ENCODE data around the gene ST6GALNAC3.

The ST6GALNAC3 gene

DNA sequence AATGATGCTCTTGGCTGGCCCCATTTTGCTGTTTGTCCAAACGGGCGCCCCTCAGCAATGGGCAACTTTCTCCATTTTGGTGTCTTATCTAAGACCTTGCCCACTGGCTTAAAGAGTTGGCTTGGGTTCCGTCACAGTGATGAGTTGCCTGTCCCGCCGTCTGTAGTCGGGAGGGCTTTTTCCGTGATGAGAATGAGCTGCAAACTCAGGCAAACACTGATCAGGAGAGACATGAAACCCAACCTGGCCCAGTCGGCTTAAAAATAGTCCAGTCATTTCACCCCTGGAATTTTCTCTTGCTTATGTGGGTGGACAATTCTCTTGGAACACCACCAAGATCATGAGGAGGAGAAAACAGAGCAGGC is 79.3 kb downstream of the ST6GALNAC3 start:
- ATAC-seq (replicated peaks), result no peak
- H3K9me3 Mint-ChIP-seq, result no peaks in the 10 kb centered on the region
- H3K36me3 Mint-ChIP-seq, result peaks cover 0 to 3% of the 10 kb centered on the region in 2 donors
- H3K4me3 Mint-ChIP-seq, result peak overlapping the region; percentile 92 to 95
- H3K27ac Mint-ChIP-seq, result peak overlapping the region; percentile 96
- H3K27me3 Mint-ChIP-seq, result no peaks in the 10 kb centered on the region
- peaks cover 13 to 18% of the 10 kb centered on the region in 2 donors for H3K4me1 Mint-ChIP-seq
- no peak for DNase-seq

- Mint-ChIP-seq H3K9me3 (no peaks in the 10 kb centered on the region), H3K4me1 (peaks cover 12 to 15% of the 10 kb centered on the region in 2 donors), H3K27ac (peak overlapping the region; percentile 96), H3K4me3 (peak overlapping the region; percentile 92 to 95), H3K27me3 (no peaks in the 10 kb centered on the region), H3K36me3 (peaks cover 0 to 3% of the 10 kb centered on the region in 2 donors)
- ATAC-seq (replicated peaks), result peak; percentile 92 to 93
- DNase-seq, result peak; percentile 73
These were observed 79.8 kb downstream of the ST6GALNAC3 start for GRCh38 chr1:76154206-76154956.

- no peaks in the 10 kb centered on the region for H3K9me3 Mint-ChIP-seq
- no peak overlapping the region for H3K4me3 Mint-ChIP-seq
- H3K27me3 Mint-ChIP-seq, result no peaks in the 10 kb centered on the region
- DNase-seq (no peak), ATAC-seq (replicated peaks) (no peak)
- H3K27ac Mint-ChIP-seq, result peak overlapping the region; percentile 4
- H3K4me1 Mint-ChIP-seq, result peaks cover 7 to 24% of the 10 kb centered on the region in 2 donors
- peaks cover 0 to 3% of the 10 kb centered on the region in 2 donors for H3K36me3 Mint-ChIP-seq
These were observed 82.4 kb downstream of the ST6GALNAC3 start for GRCh38 chr1:76156987-76157386.

DNA sequence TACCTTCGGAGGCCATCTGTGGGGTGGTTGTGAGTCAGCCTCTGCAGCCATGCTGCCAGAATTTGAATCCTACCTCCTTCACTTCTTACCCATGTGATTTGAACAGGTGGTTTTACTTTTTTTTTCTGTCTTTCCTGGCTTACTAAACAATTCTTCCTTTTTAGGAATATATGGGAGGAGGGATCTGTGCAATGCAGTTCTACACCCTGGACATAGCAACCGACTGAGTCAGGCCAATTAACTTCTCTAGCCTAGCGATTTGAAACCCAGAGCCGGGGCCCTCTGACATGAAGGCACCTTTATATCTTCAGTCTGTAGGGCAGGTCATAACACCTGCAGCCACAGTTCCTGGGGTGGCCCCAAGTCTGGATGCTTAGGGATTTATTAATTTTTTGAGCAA is 83.6 kb downstream of the ST6GALNAC3 start:
- Mint-ChIP-seq H3K9me3 (no peaks in the 10 kb centered on the region), H3K27ac (no peak overlapping the region), H3K27me3 (no peaks in the 10 kb centered on the region), H3K4me3 (no peak overlapping the region), H3K4me1 (peaks cover 11 to 30% of the 10 kb centered on the region in 2 donors), H3K36me3 (peaks cover 3% of the 10 kb centered on the region in 2 donors)
- DNase-seq (no peak), ATAC-seq (replicated peaks) (no peak)

- Mint-ChIP-seq H3K9me3 (peaks cover 0 to 3% of the 10 kb centered on the region in 2 donors), H3K36me3 (peaks cover 3% of the 10 kb centered on the region in 2 donors), H3K4me1 (peaks cover 6 to 15% of the 10 kb centered on the region in 2 donors), H3K27me3 (no peaks in the 10 kb centered on the region), H3K27ac (no peak overlapping the region), H3K4me3 (no peak overlapping the region)
- no peak for ATAC-seq (replicated peaks)
- no peak for DNase-seq
These were observed 85.7 kb downstream of the ST6GALNAC3 start for GRCh38 chr1:76160225-76160624.

DNA sequence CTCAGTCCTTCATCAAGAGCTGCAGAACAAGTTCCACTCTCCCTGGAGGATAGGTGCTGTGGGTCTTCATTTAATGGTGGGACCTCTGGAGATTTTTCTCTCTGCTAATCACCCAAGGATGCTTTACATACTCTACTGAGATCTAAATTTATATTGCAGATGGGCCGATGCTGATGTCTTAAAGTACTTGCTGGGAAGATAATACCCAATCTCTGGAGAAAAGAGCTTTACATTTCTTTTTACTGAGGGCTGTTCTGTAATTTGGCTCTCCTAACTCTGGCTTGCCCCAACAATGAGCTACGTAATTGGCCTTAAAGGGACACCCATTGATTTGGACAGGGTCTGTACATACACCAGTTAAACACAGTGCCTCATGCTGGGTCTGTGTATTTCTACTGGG is 86.9 kb downstream of the ST6GALNAC3 start:
- Mint-ChIP-seq H3K4me1 (peaks cover 6 to 15% of the 10 kb centered on the region in 2 donors), H3K36me3 (peaks cover 6 to 10% of the 10 kb centered on the region in 2 donors), H3K27ac (no peak overlapping the region), H3K4me3 (no peak overlapping the region), H3K9me3 (peaks cover 3 to 4% of the 10 kb centered on the region in 2 donors), H3K27me3 (no peaks in the 10 kb centered on the region)
- ATAC-seq (replicated peaks) (no peak), DNase-seq (no peak)

DNA sequence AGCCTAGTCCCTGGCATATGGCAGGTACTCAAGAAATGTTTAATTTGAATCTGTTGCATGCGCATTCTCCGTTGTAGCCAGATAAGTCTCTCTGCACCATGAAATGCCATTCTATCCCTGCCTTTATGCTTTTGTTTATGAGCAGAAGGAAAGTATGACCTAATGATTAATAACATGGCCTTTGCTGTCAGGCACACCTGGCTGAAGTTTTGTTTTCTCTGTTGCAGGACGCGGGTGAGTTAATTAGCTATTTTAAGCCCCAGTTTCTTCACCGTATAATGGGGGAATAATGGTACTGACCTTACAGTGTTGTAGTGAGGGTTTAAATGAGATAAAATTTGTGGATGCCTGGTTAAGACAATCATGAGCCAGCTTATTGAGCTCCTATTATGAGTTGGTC is 87.7 kb downstream of the ST6GALNAC3 start:
- Mint-ChIP-seq H3K4me3 (no peak overlapping the region), H3K36me3 (peaks cover 13 to 14% of the 10 kb centered on the region in 2 donors), H3K4me1 (peaks cover 5 to 15% of the 10 kb centered on the region in 2 donors), H3K9me3 (peaks cover 8% of the 10 kb centered on the region in 2 donors), H3K27ac (no peak overlapping the region), H3K27me3 (no peaks in the 10 kb centered on the region)
- ATAC-seq (replicated peaks), result peak; percentile 59 to 69
- DNase-seq, result no peak

DNA sequence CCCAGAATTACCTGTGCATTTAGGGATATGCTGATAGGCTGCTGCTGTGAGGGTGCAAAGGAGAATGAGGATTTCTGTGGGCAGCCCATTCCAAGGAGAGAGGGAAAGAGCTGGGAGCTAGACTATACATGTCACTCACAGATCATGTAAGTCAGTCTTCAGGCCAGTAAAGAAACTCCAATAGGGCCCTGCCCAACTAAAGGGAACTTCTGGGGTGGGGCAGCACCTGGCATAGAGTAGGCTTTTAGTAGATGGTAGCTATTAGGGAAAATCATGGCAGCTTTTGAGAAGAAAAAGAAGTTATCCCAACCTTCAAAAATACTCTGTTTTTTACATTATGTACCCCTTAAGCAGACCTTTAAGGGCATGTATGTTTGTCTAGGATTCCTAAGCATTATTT is 89.6 kb downstream of the ST6GALNAC3 start:
- peaks cover 25 to 27% of the 10 kb centered on the region in 2 donors for H3K9me3 Mint-ChIP-seq

DNA sequence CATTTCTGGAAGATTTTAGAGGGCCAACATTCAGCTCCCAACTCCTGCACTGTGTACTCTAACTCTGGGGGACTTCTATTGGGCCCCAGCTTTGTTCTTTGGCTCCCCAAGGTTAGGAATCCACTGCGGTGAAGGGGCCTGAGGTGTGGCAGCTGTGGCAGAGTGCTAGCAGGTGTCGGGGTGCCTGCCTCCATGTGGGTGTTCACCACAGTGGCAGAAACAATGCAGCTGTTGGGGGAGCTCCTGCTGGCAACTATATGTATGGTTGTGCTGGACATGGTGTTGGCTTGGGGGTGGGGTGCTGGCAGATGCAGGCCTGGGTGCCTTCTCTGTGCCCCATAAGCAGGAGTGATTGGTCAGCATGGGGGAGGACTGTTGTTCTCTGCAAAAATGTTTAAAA is 95.5 kb downstream of the ST6GALNAC3 start:
- Mint-ChIP-seq H3K4me1 (peaks cover 8 to 16% of the 10 kb centered on the region in 2 donors), H3K27ac (no peak overlapping the region), H3K27me3 (no peaks in the 10 kb centered on the region), H3K4me3 (no peak overlapping the region), H3K36me3 (peaks cover 30 to 48% of the 10 kb centered on the region in 2 donors), H3K9me3 (peaks cover 33 to 36% of the 10 kb centered on the region in 2 donors)
- ATAC-seq (replicated peaks) (no peak), DNase-seq (no peak)

More for the DNA sequence above, 89.6 kb downstream of the ST6GALNAC3 start:
- Mint-ChIP-seq H3K27ac (no peak overlapping the region), H3K36me3 (peaks cover 26 to 31% of the 10 kb centered on the region in 2 donors), H3K4me1 (peaks cover 4 to 15% of the 10 kb centered on the region in 2 donors), H3K27me3 (no peaks in the 10 kb centered on the region), H3K4me3 (no peak overlapping the region)
- ATAC-seq (replicated peaks), result no peak
- DNase-seq, result no peak

- no peak for DNase-seq
- H3K27me3 Mint-ChIP-seq, result no peaks in the 10 kb centered on the region
- peaks cover 8 to 16% of the 10 kb centered on the region in 2 donors for H3K4me1 Mint-ChIP-seq
- H3K27ac Mint-ChIP-seq, result no peak overlapping the region
- ATAC-seq (replicated peaks), result no peak
- peaks cover 30 to 48% of the 10 kb centered on the region in 2 donors for H3K36me3 Mint-ChIP-seq
- H3K9me3 Mint-ChIP-seq, result peaks cover 32 to 36% of the 10 kb centered on the region in 2 donors
- H3K4me3 Mint-ChIP-seq, result no peak overlapping the region
These were observed 96.0 kb downstream of the ST6GALNAC3 start for GRCh38 chr1:76170513-76170912.

DNA sequence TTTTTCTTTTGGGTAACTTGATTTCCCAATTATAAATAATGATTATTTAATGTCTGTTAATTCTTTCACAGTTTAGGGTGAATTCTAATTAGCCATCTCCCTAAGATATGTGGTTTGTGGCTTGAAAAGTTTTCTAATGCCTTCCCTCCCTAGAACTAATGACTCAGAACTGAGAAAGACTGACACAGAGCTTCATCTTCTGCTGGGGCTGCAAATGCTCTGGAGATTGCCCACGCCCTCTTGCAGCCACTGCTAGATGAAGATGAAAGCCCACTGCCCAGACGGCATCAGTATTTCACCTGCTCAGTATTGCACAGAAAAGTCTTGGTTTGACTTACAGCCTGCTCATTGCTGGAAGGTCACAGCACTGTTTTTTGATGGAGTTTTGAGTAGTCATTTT is 101.5 kb downstream of the ST6GALNAC3 start:
- ATAC-seq (replicated peaks), result peak; percentile 55 to 64
- peaks cover 16 to 21% of the 10 kb centered on the region in 2 donors for H3K36me3 Mint-ChIP-seq
- H3K9me3 Mint-ChIP-seq, result peaks cover 4 to 14% of the 10 kb centered on the region in 2 donors

GRCh38 chr1:76177615-76178014 is 103.1 kb downstream of the ST6GALNAC3 start:
- H3K27ac Mint-ChIP-seq, result no peak overlapping the region
- peaks cover 4 to 13% of the 10 kb centered on the region in 2 donors for H3K9me3 Mint-ChIP-seq
- no peak overlapping the region for H3K4me3 Mint-ChIP-seq
- ATAC-seq (replicated peaks), result no peak
- H3K36me3 Mint-ChIP-seq, result peaks cover 13% of the 10 kb centered on the region in 2 donors
- no peak for DNase-seq
- peaks cover 8 to 11% of the 10 kb centered on the region in 2 donors for H3K4me1 Mint-ChIP-seq
- no peaks in the 10 kb centered on the region for H3K27me3 Mint-ChIP-seq

More for the DNA sequence above, 101.5 kb downstream of the ST6GALNAC3 start:
- Mint-ChIP-seq H3K27me3 (no peaks in the 10 kb centered on the region), H3K27ac (no peak overlapping the region), H3K4me3 (no peak overlapping the region), H3K4me1 (peaks cover 15 to 27% of the 10 kb centered on the region in 2 donors)
- no peak for DNase-seq

- Mint-ChIP-seq H3K27me3 (no peaks in the 10 kb centered on the region), H3K4me3 (no peak overlapping the region), H3K36me3 (peaks cover 10 to 13% of the 10 kb centered on the region in 2 donors), H3K9me3 (peaks cover 4 to 5% of the 10 kb centered on the region in 2 donors), H3K4me1 (peaks cover 8 to 11% of the 10 kb centered on the region in 2 donors), H3K27ac (no peak overlapping the region)
- no peak for DNase-seq
- no peak for ATAC-seq (replicated peaks)
These were observed 104.7 kb downstream of the ST6GALNAC3 start for GRCh38 chr1:76179219-76179698.

DNA sequence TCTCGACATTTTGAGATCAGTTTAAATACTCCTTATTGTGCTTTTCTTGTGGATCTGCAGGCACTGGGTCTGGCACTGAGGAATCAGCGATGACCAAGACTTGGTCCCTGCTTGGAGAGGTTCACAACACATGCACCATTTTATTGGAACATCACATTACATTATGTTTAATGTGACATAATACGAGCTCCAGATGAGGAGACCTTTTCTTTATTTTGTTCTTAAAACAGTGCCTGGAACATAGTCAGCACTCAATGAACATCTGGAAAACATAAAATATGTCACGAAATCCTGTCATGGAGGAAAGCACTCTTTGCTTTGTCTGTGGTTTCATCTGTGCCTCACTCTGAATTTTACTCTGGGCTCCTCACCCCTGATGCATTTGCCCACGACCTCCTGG is 110.7 kb downstream of the ST6GALNAC3 start:
- ATAC-seq (replicated peaks) (no peak), DNase-seq (no peak)
- H3K27me3 Mint-ChIP-seq, result peaks cover 8% of the 10 kb centered on the region in 2 donors
- no peak overlapping the region for H3K4me3 Mint-ChIP-seq
- peaks cover 21 to 22% of the 10 kb centered on the region in 2 donors for H3K36me3 Mint-ChIP-seq
- no peak overlapping the region for H3K27ac Mint-ChIP-seq
- peaks cover 9 to 11% of the 10 kb centered on the region in 2 donors for H3K4me1 Mint-ChIP-seq
- H3K9me3 Mint-ChIP-seq, result no peaks in the 10 kb centered on the region

Measured in stimulated activated naive B cell treated with anti-CD40 and anti-IgM and Interleukin-4, amounts not matched to agents 10 μg/mL and 1 μg/mL and 100 μg/mL, for 72 hours (primary cell).